AG09319 (cell line): ENCODE data around the gene RMND5B.

Experiments
- DNase-seq: peaks from one replicate; pipeline ENCODE4 v3.0.0-alpha.2; 2010; ENCODE audit warnings: low read depth; ENCODE audit errors: extremely low read depth
- TF ChIP-seq, protein P1 (sequence below): IDR thresholded peaks from 2 replicates; pipeline ENCODE4 v1.5.1; 2011; ENCODE audit warnings: low read depth, mild to moderate bottlenecking, inconsistent platforms, low read length, moderate library complexity

Gene RMND5B

GRCh38 chr5:178150977-178151734 lies 20.3 kb downstream of the RMND5B start:
- TF ChIP-seq, protein P1, sequence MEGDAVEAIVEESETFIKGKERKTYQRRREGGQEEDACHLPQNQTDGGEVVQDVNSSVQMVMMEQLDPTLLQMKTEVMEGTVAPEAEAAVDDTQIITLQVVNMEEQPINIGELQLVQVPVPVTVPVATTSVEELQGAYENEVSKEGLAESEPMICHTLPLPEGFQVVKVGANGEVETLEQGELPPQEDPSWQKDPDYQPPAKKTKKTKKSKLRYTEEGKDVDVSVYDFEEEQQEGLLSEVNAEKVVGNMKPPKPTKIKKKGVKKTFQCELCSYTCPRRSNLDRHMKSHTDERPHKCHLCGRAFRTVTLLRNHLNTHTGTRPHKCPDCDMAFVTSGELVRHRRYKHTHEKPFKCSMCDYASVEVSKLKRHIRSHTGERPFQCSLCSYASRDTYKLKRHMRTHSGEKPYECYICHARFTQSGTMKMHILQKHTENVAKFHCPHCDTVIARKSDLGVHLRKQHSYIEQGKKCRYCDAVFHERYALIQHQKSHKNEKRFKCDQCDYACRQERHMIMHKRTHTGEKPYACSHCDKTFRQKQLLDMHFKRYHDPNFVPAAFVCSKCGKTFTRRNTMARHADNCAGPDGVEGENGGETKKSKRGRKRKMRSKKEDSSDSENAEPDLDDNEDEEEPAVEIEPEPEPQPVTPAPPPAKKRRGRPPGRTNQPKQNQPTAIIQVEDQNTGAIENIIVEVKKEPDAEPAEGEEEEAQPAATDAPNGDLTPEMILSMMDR, result no peak
- no peak for DNase-seq

DNA sequence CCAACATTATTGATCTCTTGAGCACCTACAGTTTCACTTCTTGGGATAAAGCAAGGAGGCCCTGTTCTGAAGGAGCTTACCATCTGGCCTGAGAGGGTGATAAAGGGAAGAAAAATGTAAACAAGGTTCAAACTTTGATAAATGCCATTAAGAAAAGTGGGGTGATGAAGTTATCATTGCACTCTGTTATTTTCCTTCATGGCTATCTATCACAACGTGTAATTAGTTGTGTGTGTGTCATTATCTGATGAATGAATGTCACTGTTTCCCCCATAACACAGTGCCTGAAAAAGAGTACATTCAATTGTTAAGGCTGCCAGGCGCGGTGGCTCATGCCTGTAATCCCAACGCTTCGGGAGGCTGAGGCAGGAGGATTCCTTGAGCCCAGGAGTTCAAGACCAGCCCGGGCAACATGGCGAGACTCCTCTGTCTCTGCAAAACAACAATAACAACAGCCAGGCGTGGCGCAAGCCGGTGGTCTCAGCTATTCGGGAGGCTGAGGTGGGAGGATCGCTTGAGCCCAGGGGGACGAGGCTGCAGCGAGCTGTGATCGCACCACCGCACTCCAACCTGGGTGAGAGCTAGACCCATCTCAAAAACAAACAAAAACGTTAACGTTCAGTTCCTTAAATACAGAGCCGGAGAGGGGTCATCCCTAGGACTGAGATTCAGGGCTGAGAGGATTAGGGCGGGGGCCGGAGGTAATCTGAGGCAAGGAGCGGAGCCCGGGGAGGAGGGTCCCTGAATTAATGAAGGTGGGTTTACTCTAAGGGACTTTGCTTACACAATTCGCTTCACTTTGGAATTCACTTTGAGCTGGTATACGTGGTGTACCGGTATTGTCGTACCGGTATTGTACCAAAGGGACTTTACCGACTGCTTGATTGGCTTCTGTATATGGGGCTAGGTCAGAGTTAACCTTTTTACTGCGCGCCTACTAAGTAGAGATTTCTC lies 22.0 kb downstream of the RMND5B start:
- DNase-seq, result no peak
- TF ChIP-seq, protein P1, result no peak

DNA sequence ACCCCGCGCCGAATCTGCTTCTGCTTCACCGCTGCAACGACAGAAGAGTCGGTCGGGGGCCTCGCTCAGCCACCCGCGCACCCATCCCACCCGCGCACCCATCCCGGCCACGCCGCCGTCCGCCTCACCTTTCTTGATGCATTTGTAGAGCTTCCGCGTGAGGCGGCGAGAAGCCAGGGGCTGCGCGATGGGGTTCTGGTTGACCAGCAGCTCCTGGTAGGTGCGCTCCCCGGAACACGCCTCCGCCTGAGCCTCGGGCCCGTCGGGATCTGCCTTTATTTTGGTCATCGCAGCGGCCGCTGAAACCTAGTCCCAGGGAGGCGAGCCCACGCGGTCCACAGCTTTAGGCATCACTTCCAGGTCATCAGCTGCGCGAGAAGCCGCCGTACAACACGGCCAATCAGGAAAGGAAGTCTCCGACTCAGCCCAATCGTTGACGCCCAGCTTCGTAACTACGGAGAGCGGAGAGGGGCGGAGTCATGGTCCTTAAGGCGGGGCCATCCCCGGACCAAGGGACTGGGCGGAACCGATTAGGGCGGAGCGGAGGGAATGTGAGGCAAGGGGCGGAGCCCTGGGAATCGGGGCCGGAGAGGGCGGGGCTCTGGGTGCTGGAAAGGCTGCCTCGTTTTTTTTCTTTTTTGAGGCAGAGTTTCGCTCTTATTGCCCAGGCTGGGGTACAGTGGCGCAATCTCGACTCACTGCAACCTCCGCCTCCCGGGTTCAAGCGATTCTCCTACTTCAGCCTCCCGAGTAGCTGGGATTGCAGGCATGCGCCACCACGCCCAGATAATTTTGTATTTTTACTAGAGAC lies 22.9 kb downstream of the RMND5B start, which contains the start of gene NHP2:
TSS of gene NHP2 (minus strand) at position 356 of the 811 bp plus-strand sequence. CDS start at position 288, 68 bp downstream.
- TF ChIP-seq, protein P1, result no peak
- peak; percentile 97 for DNase-seq

DNA sequence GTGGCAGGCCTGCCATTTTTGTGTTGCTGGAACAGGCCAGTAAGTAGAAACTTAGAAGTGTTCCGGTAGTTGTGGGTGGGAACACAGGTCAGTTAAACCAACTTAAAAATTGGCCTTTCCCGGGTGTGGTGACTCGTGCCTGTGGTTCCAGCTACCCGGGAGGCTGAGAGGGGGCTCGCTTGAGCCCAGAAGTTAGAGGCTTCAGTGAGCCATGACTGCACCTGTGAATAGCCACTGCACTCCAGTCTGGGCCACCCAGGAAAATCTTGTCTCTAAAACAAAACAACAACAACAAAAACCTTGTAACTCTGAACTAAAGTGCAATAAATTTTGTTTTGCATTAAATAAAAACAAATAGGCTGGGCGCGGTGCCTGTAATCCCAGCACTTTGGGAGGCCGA lies 24.3 kb downstream of the RMND5B start:
- TF ChIP-seq, protein P1, result no peak
- no peak for DNase-seq

- no peak for DNase-seq
- TF ChIP-seq, protein P1, result no peak
Observed at GRCh38 chr5:178160176-178160575, 29.4 kb downstream of the RMND5B start.

GRCh38 chr5:178162481-178162880 lies 31.7 kb downstream of the RMND5B start:
- TF ChIP-seq, protein P1, result no peak
- DNase-seq, result no peak
